Endothelial cell of umbilical vein (primary cell): Measurements from ENCODE around the gene DMD. TPM values are rescaled to one million over a fixed set of nuclear protein-coding genes. Genes with fewer than 3 reads are reported as not detected.

Experiments used
- BruUV-seq: library from RNA; stranded (reverse); fragments of 400-500 nt; replicated peaks from 2 replicates; lab custom pipeline; 2021; lab: Mats Ljungman, UMichigan
- CTCF ChIA-PET: fragments of 300-600, 350-600 bp; sonication (Branson Sonifier 250); formaldehyde crosslinking; loops from one replicate; lab custom pipeline; 2021; ENCODE audit warnings: antibody characterized with exemption, inconsistent platforms; lab: Charles Lee
- POLR2A ChIA-PET: fragments of 300-600, 350-600 bp; sonication (Branson Sonifier 250); formaldehyde crosslinking; loops from one replicate; lab custom pipeline; 2021; ENCODE audit warnings: antibody characterized with exemption, inconsistent platforms; lab: Charles Lee
- DNase-seq: peaks from one replicate; pipeline ENCODE4 v3.0.0-alpha.2; 2011; ENCODE audit warnings: low read depth, low spot score
- FAIRE-seq: peaks from 2 replicates; lab custom pipeline; 2011; peaks lifted over from hg19 to GRCh38; lab: Jason Lieb, UNC
- H2AFZ ChIP-seq: 2 replicates; pipeline ENCODE4 v1.6.0; 2012; ENCODE audit warnings: low read depth, low read length, control low read depth, inconsistent platforms
- H3K27ac ChIP-seq: 2 replicates; pipeline ENCODE4 v1.5.1; 2011; ENCODE audit warnings: low read depth, mild to moderate bottlenecking, control low read depth, low read length, moderate library complexity; ENCODE audit not compliant: insufficient read depth
- H3K27me3 ChIP-seq, 2 experiments: 2 replicates each; pipeline versions ENCODE4 v1.6.0 to v1.6.1; 2011; ENCODE audit warnings: low read length in 2 of 2, mixed read lengths in 1 of 2; ENCODE audit not compliant: control insufficient read depth in 2 of 2, insufficient read depth in 2 of 2
- H3K36me3 ChIP-seq, 2 experiments: 2 replicates in 1 of 2; 3 replicates in 1 of 2; pipeline ENCODE4 v1.5.1; 2011; ENCODE audit warnings: low read length in 2 of 2, mild to moderate bottlenecking in 1 of 2, moderate library complexity in 1 of 2; ENCODE audit not compliant: control insufficient read depth in 2 of 2, insufficient read depth in 2 of 2; ENCODE audit errors: extremely low read depth in 1 of 2
- H3K4me1 ChIP-seq: 3 replicates; pipeline ENCODE4 v1.5.1; 2011; ENCODE audit warnings: mild to moderate bottlenecking, low read length; ENCODE audit not compliant: control insufficient read depth, insufficient read depth; ENCODE audit errors: extremely low read depth
- H3K4me2 ChIP-seq: 2 replicates; pipeline ENCODE4 v1.6.1; 2011; ENCODE audit warnings: low read length, control low read depth, mixed read lengths; ENCODE audit not compliant: insufficient read depth
- H3K4me3 ChIP-seq, 3 experiments: fragments of 200-600 bp in 1 of 3; sonication (generic), shearing (Covaris generic) in 1 of 3; replicated peaks in 1 of 3; 2 replicates each; pipeline ENCODE4 v1.5.1; 2011 to 2016; ENCODE audit warnings: control low read depth in 3 of 3, low read length in 3 of 3, mild to moderate bottlenecking in 2 of 3, inconsistent platforms in 1 of 3, low read depth in 1 of 3, moderate library complexity in 1 of 3; ENCODE audit not compliant: insufficient read depth in 1 of 3
- H3K79me2 ChIP-seq: 2 replicates; pipeline ENCODE4 v1.6.0; 2012; ENCODE audit warnings: low read length, inconsistent platforms; ENCODE audit not compliant: control insufficient read depth, insufficient read depth
- H3K9ac ChIP-seq: replicated peaks from 2 replicates; pipeline ENCODE3; 2011; ENCODE audit warnings: low read length, control low read depth; ENCODE audit not compliant: insufficient read depth; ENCODE audit errors: extremely low read depth
- H3K9me1 ChIP-seq: replicated peaks from 3 replicates; pipeline ENCODE4 v1.6.0; 2011; ENCODE audit warnings: mild to moderate bottlenecking, low read length; ENCODE audit not compliant: control insufficient read depth, insufficient read depth; ENCODE audit errors: extremely low read depth
- H3K9me3 ChIP-seq: replicated peaks from 2 replicates; pipeline ENCODE4 v1.5.1; 2012; ENCODE audit warnings: low read length, inconsistent platforms; ENCODE audit not compliant: control insufficient read depth, insufficient read depth
- H4K20me1 ChIP-seq: replicated peaks from 2 replicates; pipeline ENCODE3; 2011; ENCODE audit warnings: mild to moderate bottlenecking, low read length; ENCODE audit not compliant: control insufficient read depth, insufficient read depth; ENCODE audit errors: extremely low read depth
- CTCF ChIP-seq, 2 donors: IDR thresholded peaks; 1 replicate in 1 of 2; 2 replicates in 1 of 2; pipeline ENCODE4 v1.5.1; 2011; ENCODE audit warnings: low read length in 2 of 2, mild to moderate bottlenecking in 2 of 2, moderate library complexity in 2 of 2, control low read depth in 1 of 2, inconsistent platforms in 1 of 2, low read depth in 1 of 2; ENCODE audit not compliant: insufficient read depth in 1 of 2; ENCODE audit errors: extremely low read depth in 1 of 2
- EZH2 ChIP-seq: IDR thresholded peaks from 2 replicates; pipeline ENCODE4 v1.6.1; 2012; ENCODE audit warnings: borderline replicate concordance, low read depth, mild to moderate bottlenecking, moderate library complexity, low read length, inconsistent platforms; ENCODE audit not compliant: severe bottlenecking
- FOS ChIP-seq: IDR thresholded peaks from 2 replicates; pipeline ENCODE4 v1.6.1; 2011; ENCODE audit warnings: mild to moderate bottlenecking, low read length, moderate library complexity, borderline replicate concordance; ENCODE audit not compliant: insufficient read depth
- GATA2 ChIP-seq: IDR thresholded peaks from 2 replicates; pipeline ENCODE4 v1.7.0; 2011; ENCODE audit warnings: low read depth, mild to moderate bottlenecking, moderate library complexity, mixed read lengths, low read length; ENCODE audit not compliant: insufficient read length, insufficient read depth
- JUN ChIP-seq: IDR thresholded peaks from 2 replicates; pipeline ENCODE4 v1.6.1; 2011; ENCODE audit warnings: borderline replicate concordance, low read depth; ENCODE audit not compliant: insufficient read length, insufficient read depth
- MYC ChIP-seq: IDR thresholded peaks from one replicate; pipeline ENCODE4 v1.6.1; 2011; ENCODE audit warnings: mild to moderate bottlenecking, low read depth, low read length
- POLR2A ChIP-seq: IDR thresholded peaks from 2 replicates; pipeline ENCODE4 v1.6.1; 2012; ENCODE audit warnings: low read depth, mild to moderate bottlenecking, control low read depth, low read length
- POLR2AphosphoS5 ChIP-seq: IDR thresholded peaks from 2 replicates; pipeline ENCODE4 v1.6.1; 2012; ENCODE audit warnings: low read depth, mild to moderate bottlenecking, control low read depth, low read length, moderate library complexity; ENCODE audit not compliant: insufficient read depth
- dilution Hi-C: fragments of 300-500 bp; cut with MboI; formaldehyde crosslinking; loops from one replicate; pipeline ENCODE4 v1.15.0; 2019; ENCODE audit warnings: low sequenced_read_pairs; ENCODE audit not compliant: extremely low pct_ligation_motif_present
- intact Hi-C: fragments of 100-400 bp; cut with micrococcal nuclease; formaldehyde crosslinking; loops from one replicate; pipeline ENCODE4 v1.10.0; 2022
- polyA plus RNA-seq, 4 experiments: library from polyadenylated mRNA; depleted of rRNA in 3 of 4; stranded (reverse) in 3 of 4; unstranded in 1 of 4; fragments of >200 nt; gene quantifications; 2 replicates each; pipeline versions ENCODE4 v1.2.1 to v1.2.3, GENCODE V29; 2011 to 2012; ENCODE audit warnings: missing spikeins in 1 of 4
- total RNA-seq: library from RNA; stranded (reverse); gene quantifications from 2 replicates; pipeline ENCODE4 v1.2.3, GENCODE V29; 2021
- TF ChIP-seq, protein P1 (sequence below): IDR thresholded peaks from 2 replicates; pipeline ENCODE4 v1.6.1; 2011; ENCODE audit not compliant: insufficient read depth, insufficient read length

Gene DMD
- total and polyA plus RNA-seq, 2 donors (not counting 3 experiments of a cell fraction or from before 2014, with no cell fraction given) = 7.3 to 9.0 TPM

- H3K4me1 ChIP-seq = peaks cover 8% of the 10 kb centered on the region
- no peak overlapping the region for H2AFZ ChIP-seq
- no peak for TF ChIP-seq MYC
- TF ChIP-seq POLR2A = no peak
- TF ChIP-seq CTCF (IDR thresholded peaks at IDR 0.05; ENCODE audit: extremely low read depth in 1 of 2, insufficient read depth in 1 of 2, low read depth in 1 of 2, low read length in 2 of 2) = no peak
- TF ChIP-seq GATA2 = no peak
- no peak for TF ChIP-seq JUN
- no peak for TF ChIP-seq FOS
- TF ChIP-seq POLR2AphosphoS5 = no peak
- TF ChIP-seq, protein P1, sequence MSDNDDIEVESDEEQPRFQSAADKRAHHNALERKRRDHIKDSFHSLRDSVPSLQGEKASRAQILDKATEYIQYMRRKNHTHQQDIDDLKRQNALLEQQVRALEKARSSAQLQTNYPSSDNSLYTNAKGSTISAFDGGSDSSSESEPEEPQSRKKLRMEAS = no peak
- no peak for TF ChIP-seq EZH2
- FAIRE-seq (no peak), DNase-seq (peak; percentile 18)
- no peak overlapping the region for H3K4me2 ChIP-seq
- intact Hi-C loops (no loop called here), dilution Hi-C loops (no loop called here)
- no peaks in the 10 kb centered on the region for H3K36me3 ChIP-seq
- H3K9me3 ChIP-seq = no peaks in the 10 kb centered on the region
- no peaks in the 10 kb centered on the region for H4K20me1 ChIP-seq
- no peaks in the 10 kb centered on the region for H3K27me3 ChIP-seq
- no peak overlapping the region for H3K9ac ChIP-seq
- no peaks in the 10 kb centered on the region for H3K79me2 ChIP-seq
- H3K27ac ChIP-seq = no peak overlapping the region
- no TSS peak for BruUV-seq
- ChIA-PET CTCF (no interaction called here), POLR2A (no interaction called here)
- H3K9me1 ChIP-seq = no peaks in the 10 kb centered on the region
- H3K4me3 ChIP-seq = no peak overlapping the region
Measured at GRCh38 chrX:31124536-31124935, 2086.8 kb downstream of the DMD start.
